ENCODE data around the gene FOXN1. TPM values are rescaled to one million over a fixed set of nuclear protein-coding genes. Genes with fewer than 3 reads are reported as not detected.

FOXN1 gene
- total and polyA plus RNA-seq, 2 of the 13 experiments (the other 11 are each of a cell fraction or from before 2014, with no cell fraction given), result 0.01 TPM; not detected in 1

DNA sequence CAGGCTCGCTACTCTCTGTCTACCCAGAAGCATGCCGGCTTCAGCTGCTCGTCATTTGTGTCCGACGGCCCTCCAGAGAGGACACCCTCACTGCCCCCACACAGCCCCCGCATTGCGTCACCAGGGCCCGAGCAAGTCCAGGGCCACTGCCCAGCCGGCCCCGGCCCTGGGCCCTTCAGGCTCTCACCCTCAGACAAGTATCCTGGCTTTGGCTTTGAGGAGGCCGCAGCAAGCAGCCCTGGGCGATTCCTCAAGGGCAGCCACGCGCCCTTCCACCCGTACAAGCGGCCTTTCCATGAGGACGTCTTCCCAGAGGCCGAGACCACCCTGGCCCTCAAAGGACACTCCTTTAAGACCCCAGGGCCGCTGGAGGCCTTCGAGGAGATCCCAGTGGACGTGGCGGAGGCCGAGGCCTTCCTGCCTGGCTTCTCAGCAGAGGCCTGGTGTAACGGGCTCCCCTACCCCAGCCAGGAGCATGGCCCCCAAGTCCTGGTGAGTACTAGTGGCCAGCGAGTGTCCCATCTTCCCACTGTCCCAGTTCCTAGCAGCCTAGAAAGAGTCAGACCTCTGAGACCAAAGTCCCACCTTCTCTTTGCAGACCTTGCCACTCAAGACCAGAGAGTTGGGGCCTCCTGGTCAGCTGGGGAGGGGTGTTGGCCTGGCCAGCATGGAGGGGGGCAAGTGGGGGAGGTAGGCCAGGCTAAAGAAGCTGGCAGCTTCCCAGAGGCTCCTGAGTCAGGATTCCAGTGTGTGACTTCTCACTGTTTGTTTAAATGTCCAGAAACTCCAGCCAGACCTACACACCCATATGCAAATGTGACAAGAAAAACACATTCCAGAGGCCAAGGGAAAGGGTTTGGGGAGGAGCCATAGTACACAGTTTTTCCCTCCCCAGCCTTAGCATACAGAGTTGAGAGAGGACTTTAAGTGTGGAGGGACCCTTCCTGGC lies 18.6 kb downstream of the FOXN1 start (continued):
- TF ChIP-seq TBX2 (CRISPR knock-in tag; IDR thresholded peaks at IDR 0.05; ENCODE audit: borderline replicate concordance) (peak; percentile 25; the same call in 1 of the 2 replicates), ZNF230 (CRISPR knock-in tag; IDR thresholded peaks at IDR 0.05) (no peak), ZNF646 (CRISPR knock-in tag; IDR thresholded peaks at IDR 0.05) (no peak), PITX1 (CRISPR knock-in tag; IDR thresholded peaks at IDR 0.05) (no peak), ZNF678 (CRISPR knock-in tag; IDR thresholded peaks at IDR 0.05) (no peak), THRA (CRISPR knock-in tag; IDR thresholded peaks at IDR 0.05; ENCODE audit: borderline replicate concordance) (no peak), ZFP90 (CRISPR knock-in tag; IDR thresholded peaks at IDR 0.05; ENCODE audit: borderline replicate concordance) (0 out of 2 replicates have a peak, but pooled peaks have one; percentile 49), KDM2A (CRISPR knock-in tag; IDR thresholded peaks at IDR 0.05; ENCODE audit: borderline replicate concordance, low read depth) (peak; percentile 34; the same call in 1 of the 2 replicates), ZNF333 (CRISPR knock-in tag; IDR thresholded peaks at IDR 0.05; ENCODE audit: borderline replicate concordance) (no peak)
- TF ChIP-seq, protein P1, sequence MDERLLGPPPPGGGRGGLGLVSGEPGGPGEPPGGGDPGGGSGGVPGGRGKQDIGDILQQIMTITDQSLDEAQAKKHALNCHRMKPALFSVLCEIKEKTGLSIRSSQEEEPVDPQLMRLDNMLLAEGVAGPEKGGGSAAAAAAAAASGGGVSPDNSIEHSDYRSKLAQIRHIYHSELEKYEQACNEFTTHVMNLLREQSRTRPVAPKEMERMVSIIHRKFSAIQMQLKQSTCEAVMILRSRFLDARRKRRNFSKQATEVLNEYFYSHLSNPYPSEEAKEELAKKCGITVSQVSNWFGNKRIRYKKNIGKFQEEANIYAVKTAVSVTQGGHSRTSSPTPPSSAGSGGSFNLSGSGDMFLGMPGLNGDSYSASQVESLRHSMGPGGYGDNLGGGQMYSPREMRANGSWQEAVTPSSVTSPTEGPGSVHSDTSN (CRISPR knock-in tag; IDR thresholded peaks at IDR 0.05), result no peak

All from HepG2 (cell line).